Measurements from ENCODE around the gene HLA-DPA1. TPM values are rescaled to one million over a fixed set of nuclear protein-coding genes. Genes with fewer than 3 reads are reported as not detected.
A peak's percentile ranks its signal among the peaks of the same experiment; 100 is the strongest.

Gene HLA-DPA1
- total RNA-seq, 3 donors from 2014 or later: 46.6 to 62.0 (median 49.9) TPM

GRCh38 chr6:33080127-33081089 lies 7.0 kb upstream of the HLA-DPA1 start:
- Histone ChIP-seq H3K9me3 (no peaks in the 10 kb centered on the region), H3K36me3 (ENCODE audit: low read depth) (no peaks in the 10 kb centered on the region), H3K4me1 (ENCODE audit: low read depth) (no peaks in the 10 kb centered on the region), H3K4me3 (no peak overlapping the region)
- peak; percentile 30 for ATAC-seq
- DNase-seq: peak in 2 of 3 donors; percentile 24 to 44
- intact Hi-C loops (cut with DNase I, micrococcal nuclease): no loop called here
- TF ChIP-seq, protein P1, sequence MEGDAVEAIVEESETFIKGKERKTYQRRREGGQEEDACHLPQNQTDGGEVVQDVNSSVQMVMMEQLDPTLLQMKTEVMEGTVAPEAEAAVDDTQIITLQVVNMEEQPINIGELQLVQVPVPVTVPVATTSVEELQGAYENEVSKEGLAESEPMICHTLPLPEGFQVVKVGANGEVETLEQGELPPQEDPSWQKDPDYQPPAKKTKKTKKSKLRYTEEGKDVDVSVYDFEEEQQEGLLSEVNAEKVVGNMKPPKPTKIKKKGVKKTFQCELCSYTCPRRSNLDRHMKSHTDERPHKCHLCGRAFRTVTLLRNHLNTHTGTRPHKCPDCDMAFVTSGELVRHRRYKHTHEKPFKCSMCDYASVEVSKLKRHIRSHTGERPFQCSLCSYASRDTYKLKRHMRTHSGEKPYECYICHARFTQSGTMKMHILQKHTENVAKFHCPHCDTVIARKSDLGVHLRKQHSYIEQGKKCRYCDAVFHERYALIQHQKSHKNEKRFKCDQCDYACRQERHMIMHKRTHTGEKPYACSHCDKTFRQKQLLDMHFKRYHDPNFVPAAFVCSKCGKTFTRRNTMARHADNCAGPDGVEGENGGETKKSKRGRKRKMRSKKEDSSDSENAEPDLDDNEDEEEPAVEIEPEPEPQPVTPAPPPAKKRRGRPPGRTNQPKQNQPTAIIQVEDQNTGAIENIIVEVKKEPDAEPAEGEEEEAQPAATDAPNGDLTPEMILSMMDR (IDR thresholded peaks at IDR 0.05): no peak

DNA sequence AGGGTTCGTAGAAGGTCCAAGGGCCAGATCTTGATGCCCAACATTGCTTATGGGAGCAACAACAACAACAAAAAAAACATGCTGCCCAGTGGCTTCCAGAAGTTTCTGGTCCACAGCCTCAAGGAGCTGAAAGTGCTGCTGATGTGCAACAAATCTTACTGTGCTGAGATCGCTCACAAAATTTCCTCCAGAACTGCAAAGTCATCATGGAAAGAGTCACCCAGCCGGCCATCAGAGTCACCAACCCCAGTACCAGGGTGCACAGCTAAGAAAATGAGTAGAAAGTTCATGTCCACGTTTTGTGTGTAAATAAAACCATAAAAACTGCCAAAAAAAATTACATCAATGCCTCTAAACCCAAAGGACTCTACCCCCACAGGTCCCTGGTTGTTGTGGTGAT lies 6.1 kb upstream of the HLA-DPA1 start:
- no peaks in the 10 kb centered on the region for H3K36me3 ChIP-seq (ENCODE audit: low read depth)
- no peaks in the 10 kb centered on the region for H3K4me1 ChIP-seq (ENCODE audit: low read depth)
- no peaks in the 10 kb centered on the region for H3K9me3 ChIP-seq
- TF ChIP-seq, protein P1 (IDR thresholded peaks at IDR 0.05): no peak
- no peak for DNase-seq
- H3K4me3 ChIP-seq: no peak overlapping the region
- intact Hi-C loops (cut with DNase I, micrococcal nuclease): loop anchor here (10.0 kb wide), 1 partner anchor 65 kb away; no protein-coding TSS in a partner anchor
- no peak for ATAC-seq

GRCh38 chr6:33078919-33079521 lies 5.6 kb upstream of the HLA-DPA1 start:
- TF ChIP-seq, protein P1 (IDR thresholded peaks at IDR 0.05): no peak
- no peak for DNase-seq
- no peak for ATAC-seq
- intact Hi-C loops (cut with DNase I, micrococcal nuclease): loop anchor here (10.0 kb wide), 1 partner anchor 64 kb away; no protein-coding TSS in a partner anchor
- no peaks in the 10 kb centered on the region for H3K4me1 ChIP-seq (ENCODE audit: low read depth)
- no peaks in the 10 kb centered on the region for H3K36me3 ChIP-seq (ENCODE audit: low read depth)
- no peaks in the 10 kb centered on the region for H3K9me3 ChIP-seq
- no peak overlapping the region for H3K4me3 ChIP-seq

DNA sequence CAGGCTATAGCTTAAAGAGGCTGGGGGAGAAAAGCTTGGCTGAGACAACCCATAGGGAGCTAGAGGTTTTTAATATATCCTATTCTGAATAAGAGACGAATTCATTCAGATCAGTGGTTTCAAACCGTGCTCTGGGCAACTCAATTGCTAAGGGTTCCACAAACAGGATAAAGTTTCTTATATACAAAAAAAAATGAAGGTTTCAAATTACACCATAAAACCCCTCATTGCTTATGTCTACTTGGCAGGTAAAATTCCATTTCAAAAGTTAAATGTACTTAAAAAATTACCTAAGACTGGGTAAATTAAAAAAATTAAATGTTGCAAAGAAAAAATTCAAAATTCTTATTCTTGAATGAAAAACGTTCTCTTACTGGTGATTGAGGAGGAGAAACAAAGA lies 5.0 kb upstream of the HLA-DPA1 start:
- intact Hi-C loops (cut with DNase I, micrococcal nuclease): loop anchor here (10.0 kb wide), 1 partner anchor 64 kb away; no protein-coding TSS in a partner anchor
- Histone ChIP-seq H3K4me3 (no peak overlapping the region), H3K4me1 (ENCODE audit: low read depth) (no peaks in the 10 kb centered on the region), H3K36me3 (ENCODE audit: low read depth) (no peaks in the 10 kb centered on the region), H3K9me3 (no peaks in the 10 kb centered on the region)
- no peak for DNase-seq
- TF ChIP-seq, protein P1 (IDR thresholded peaks at IDR 0.05): no peak
- no peak for ATAC-seq

- Histone ChIP-seq H3K4me1 (ENCODE audit: low read depth) (no peaks in the 10 kb centered on the region), H3K9me3 (no peaks in the 10 kb centered on the region), H3K4me3 (no peak overlapping the region), H3K36me3 (ENCODE audit: low read depth) (no peaks in the 10 kb centered on the region)
- intact Hi-C loops (cut with DNase I, micrococcal nuclease): loop anchor here (10.0 kb wide), 1 partner anchor 63 kb away; no protein-coding TSS in a partner anchor
- DNase-seq: no peak
- TF ChIP-seq, protein P1 (IDR thresholded peaks at IDR 0.05): no peak
- no peak for ATAC-seq
These were observed 4.5 kb upstream of the HLA-DPA1 start for GRCh38 chr6:33077908-33078307.

All from mucosa of descending colon (tissue), 3 donors.